Measurements from ENCODE around the gene LGALS14.

LGALS14 gene

DNA sequence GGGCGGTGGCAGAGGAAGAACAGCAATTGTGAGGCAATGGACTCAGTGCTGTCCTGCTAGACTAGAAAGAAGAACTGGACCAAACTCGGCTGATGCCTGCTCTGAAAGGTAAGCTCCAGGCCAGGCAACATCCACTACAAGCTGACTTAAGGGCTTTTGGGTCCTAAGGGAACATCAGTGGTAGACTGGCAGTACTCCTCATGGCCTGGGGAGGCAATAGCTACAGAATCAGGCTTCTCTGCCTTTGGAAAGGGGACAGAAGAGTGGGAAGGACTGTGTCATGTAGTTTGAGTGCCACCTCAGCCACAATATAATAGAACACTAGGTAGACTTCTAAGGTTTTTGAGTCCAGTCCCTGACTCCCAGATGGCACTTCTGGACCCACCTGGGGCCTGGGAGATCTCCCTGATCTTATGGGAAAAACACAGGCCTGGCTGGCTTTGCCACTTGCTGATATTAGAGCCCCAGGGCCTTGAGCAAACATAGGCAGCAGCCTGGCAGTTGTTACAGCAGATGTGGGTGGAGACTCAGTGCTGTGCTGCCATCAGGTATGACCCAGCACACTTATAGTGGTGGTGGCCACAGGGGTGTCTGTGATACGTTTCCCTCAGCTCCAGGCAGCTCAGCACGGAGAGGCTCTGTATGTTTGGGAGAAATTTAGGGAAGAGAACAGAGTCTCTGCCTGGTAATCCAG is 42.7 kb downstream of the LGALS14 start:
- no peak for DNase-seq (ENCODE audit: low read depth in 3 of 3)

DNA sequence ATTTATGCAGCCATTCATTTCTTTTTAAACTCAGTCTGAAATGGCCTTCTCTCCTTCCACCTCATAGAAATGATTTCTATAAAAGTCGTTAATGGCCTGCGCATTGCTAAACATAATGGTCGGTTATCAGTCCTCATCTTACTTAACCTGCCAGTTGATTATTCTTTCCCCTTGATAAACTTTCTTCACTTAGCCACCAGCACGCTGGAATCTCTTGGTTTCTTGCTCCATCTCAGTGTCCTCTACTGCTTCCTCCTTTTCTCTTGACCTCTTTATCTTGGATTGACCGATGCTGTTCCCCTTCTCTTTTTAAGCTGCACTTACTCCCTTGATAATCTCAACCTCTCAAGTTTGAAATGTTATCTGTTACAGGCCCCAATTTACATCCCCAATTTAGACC is 45.7 kb downstream of the LGALS14 start:
- DNase-seq (ENCODE audit: low read depth in 3 of 3) = no peak

DNA sequence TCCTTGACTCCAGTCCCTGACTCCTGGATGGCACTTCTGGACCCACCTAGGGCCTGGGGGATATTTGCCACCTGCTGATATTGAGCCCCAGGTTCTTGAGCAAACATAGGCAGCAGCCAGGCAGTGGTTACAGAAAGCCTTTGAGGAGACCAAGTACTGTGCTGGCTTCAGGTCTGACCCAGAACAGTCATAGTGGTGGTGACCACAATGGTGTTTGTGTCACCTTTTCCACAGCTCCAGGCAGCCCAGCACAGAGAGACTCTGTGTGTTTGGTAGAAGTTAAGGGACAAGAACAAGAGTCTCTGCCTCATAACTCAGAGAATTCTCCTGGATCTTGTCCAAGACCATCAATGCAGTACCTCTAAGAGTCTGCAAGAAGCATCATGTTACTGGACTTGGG is 48.1 kb downstream of the LGALS14 start:
- peak in 1 of 3 donors; percentile 17 for DNase-seq (ENCODE audit: low read depth in 3 of 3)

DNA sequence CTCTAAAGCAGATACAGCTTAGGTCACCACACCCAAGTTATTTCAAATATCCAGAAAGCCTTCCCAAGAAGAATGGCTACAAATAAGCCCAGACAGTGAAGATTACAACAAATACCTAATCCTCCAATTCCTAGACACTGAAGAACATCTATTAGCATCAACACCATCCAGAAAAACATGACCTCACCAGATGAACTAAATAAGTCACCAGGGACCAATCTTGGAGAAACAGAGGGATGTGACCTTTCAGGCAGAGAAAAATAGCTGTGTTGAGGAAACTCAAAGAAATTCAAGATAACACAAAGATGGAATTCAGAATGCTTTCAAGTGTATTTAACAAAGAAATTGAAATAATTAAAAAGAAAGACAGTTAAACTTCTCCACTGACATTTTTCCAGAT is 48.5 kb downstream of the LGALS14 start:
- no peak for DNase-seq (ENCODE audit: low read depth in 3 of 3)

DNA sequence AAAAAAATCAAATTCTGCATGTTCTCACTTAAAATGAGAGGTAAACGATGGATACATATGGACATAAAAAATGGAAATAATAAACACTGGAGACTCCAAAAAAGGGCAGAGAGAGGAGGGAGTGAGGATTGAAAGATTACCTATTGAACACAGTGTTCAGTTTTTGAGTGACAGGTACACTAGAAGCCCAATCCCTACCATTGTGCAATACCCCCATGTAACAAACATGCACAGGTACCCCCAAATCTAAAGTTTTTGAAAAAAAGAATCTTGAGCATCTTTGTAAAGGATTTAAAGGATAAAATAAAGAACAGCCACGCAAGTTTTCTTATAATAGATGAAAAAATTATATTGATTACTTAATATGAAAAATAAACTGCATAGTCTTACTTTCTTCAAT is 50.3 kb downstream of the LGALS14 start:
- DNase-seq (ENCODE audit: low read depth in 3 of 3) = no peak

DNA sequence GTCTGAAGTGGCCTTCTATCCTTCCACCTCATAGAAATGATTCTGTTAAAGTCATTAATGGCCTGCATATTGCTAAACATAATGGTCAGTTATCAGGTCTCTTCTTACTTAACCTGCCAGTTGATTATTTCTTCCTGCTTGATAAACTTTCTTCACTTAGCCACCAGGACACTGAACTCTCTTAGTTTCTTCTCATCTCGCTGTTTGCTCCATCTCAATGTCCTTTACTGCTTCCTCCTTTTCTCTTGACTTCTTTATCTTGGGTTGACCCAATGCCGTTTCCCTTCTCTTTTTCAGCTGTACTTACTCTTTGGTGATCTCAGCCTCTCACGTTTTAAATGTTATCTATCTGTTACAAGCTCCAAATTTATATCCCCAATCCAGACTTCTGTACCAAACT is 50.7 kb downstream of the LGALS14 start:
- no peak for DNase-seq (ENCODE audit: low read depth in 3 of 3)

All from stimulated activated CD4-positive, alpha-beta T cell treated with anti-CD3 and anti-CD28 coated beads, TNF-alpha, amount 100 ng/mL, for 48 hours (primary cell).